GM12878 (cell line): Measurements from ENCODE around the gene GNB5. TPM values are rescaled to one million over a fixed set of nuclear protein-coding genes. Genes with fewer than 3 reads are reported as not detected.

Source experiments
- ATAC-seq: fragments of 200-7000 bp; cut with Tn5 transposase; 3 replicates; pipeline ENCODE4 v1.9.1; 2020; ENCODE audit warnings: mild to moderate bottlenecking, moderate library complexity
- BruUV-seq: library from RNA; stranded (reverse); fragments of 400-500 nt; replicated peaks from 2 replicates; lab custom pipeline; 2021; lab: Mats Ljungman, UMichigan
- CTCF ChIA-PET: fragments of 300-600 bp; sonication (Branson Sonifier 250); formaldehyde crosslinking; extraction: SDS; loops from one replicate; lab custom pipeline; 2021; ENCODE audit warnings: inconsistent platforms; lab: Yijun Ruan, JAX
- POLR2A ChIA-PET: fragments of 350-600 bp; formaldehyde crosslinking; extraction: SDS; loops from one replicate; lab custom pipeline; 2021; ENCODE audit warnings: inconsistent platforms; lab: Charles Lee
- RAD21 ChIA-PET: fragments of 300-600 bp; sonication (Branson Sonifier 250); formaldehyde crosslinking; loops from one replicate; lab custom pipeline; 2023; ENCODE audit warnings: antibody characterized with exemption; ENCODE audit not compliant: unreplicated experiment; lab: Charles Lee
- SMC1A ChIA-PET: fragments of 300-600 bp; sonication (Branson Sonifier 250); formaldehyde crosslinking; loops from one replicate; lab custom pipeline; 2023; ENCODE audit not compliant: unreplicated experiment, uncharacterized antibody; lab: Charles Lee
- DNase-seq: peaks from one replicate; pipeline ENCODE4 v3.0.0-alpha.2; 2011; ENCODE audit warnings: low read depth, low spot score
- FAIRE-seq: peaks from 3 replicates; lab custom pipeline; 2011; peaks lifted over from hg19 to GRCh38; lab: Jason Lieb, UNC
- H2AFZ ChIP-seq: 2 replicates; pipeline ENCODE4 v1.6.0; 2011; ENCODE audit warnings: low read depth, low read length, control low read depth; ENCODE audit not compliant: control insufficient read depth
- H3K27ac ChIP-seq: 2 replicates; pipeline ENCODE4 v1.5.1; 2011; ENCODE audit warnings: control low read depth; ENCODE audit not compliant: control insufficient read depth, insufficient read depth
- H3K27me3 ChIP-seq, 2 experiments: replicated peaks in 1 of 2; 2 replicates each; pipeline versions ENCODE4 v1.6.0 to v1.6.1; 2011; ENCODE audit warnings: low read length in 1 of 2; ENCODE audit not compliant: control insufficient read depth in 2 of 2, insufficient read depth in 2 of 2
- H3K36me3 ChIP-seq, 2 experiments: 2 replicates each; pipeline ENCODE4 v1.5.1; 2011; ENCODE audit warnings: low read length in 1 of 2; ENCODE audit not compliant: control insufficient read depth in 2 of 2, insufficient read depth in 2 of 2
- H3K4me1 ChIP-seq: 2 replicates; pipeline ENCODE4 v1.6.1; 2011; ENCODE audit warnings: mild to moderate bottlenecking, low read length, moderate library complexity, mixed read lengths; ENCODE audit not compliant: control insufficient read depth, insufficient read depth
- H3K4me2 ChIP-seq: 2 replicates; pipeline ENCODE4 v1.6.0; 2011; ENCODE audit warnings: control low read depth; ENCODE audit not compliant: control insufficient read depth, insufficient read depth
- H3K4me3 ChIP-seq: fragments of 200-600 bp; sonication (generic); 2 replicates; pipeline ENCODE4 v1.5.1; 2016
- H3K79me2 ChIP-seq: 2 replicates; pipeline ENCODE4 v1.6.0; 2011; ENCODE audit warnings: low read length; ENCODE audit not compliant: control insufficient read depth, insufficient read depth
- H3K9ac ChIP-seq: 2 replicates; pipeline ENCODE4 v1.8.0; 2011; ENCODE audit warnings: low read length, control low read depth, mixed read lengths; ENCODE audit not compliant: control insufficient read depth, insufficient read depth
- H3K9me3 ChIP-seq: replicated peaks from 3 replicates; pipeline ENCODE4 v1.5.1; 2011; ENCODE audit warnings: mild to moderate bottlenecking, low read length; ENCODE audit not compliant: control insufficient read depth, insufficient read depth
- H4K20me1 ChIP-seq: 2 replicates; pipeline ENCODE4 v1.6.0; 2011; ENCODE audit not compliant: control insufficient read depth, insufficient read depth
- CBFB ChIP-seq: IDR thresholded peaks from 2 replicates; pipeline ENCODE4 v1.6.1; 2016; ENCODE audit warnings: antibody characterized with exemption, low read depth
- HCFC1 ChIP-seq: fragments of 150-350 bp; IDR thresholded peaks from 2 replicates; pipeline ENCODE4 v1.6.1; 2014; ENCODE audit warnings: low read length
- SIX5 ChIP-seq: IDR thresholded peaks from 2 replicates; pipeline ENCODE4 v1.6.1; 2011; ENCODE audit warnings: mild to moderate bottlenecking, low read depth, low read length, moderate library complexity; ENCODE audit not compliant: severe bottlenecking
- WGBS: methylation state at CpG from one replicate; pipeline ENCODE4 v1.1.6; 2016; ENCODE audit warnings: low lambda C conversion rate; ENCODE audit not compliant: insufficient replicate concordance, insufficient coverage; ENCODE audit errors: missing lambda C conversion rate; 5-methylcytosine and 5-hydroxymethylcytosine counted together
- in situ Hi-C: fragments of 300-500 bp; cut with MboI; formaldehyde crosslinking; loops from 9 replicates; pipeline ENCODE4 v1.14.3; 2018; ENCODE audit warnings: mixed read lengths
- intact Hi-C: fragments of 100-400 bp; cut with micrococcal nuclease; formaldehyde crosslinking; loops from one replicate; pipeline ENCODE4 v1.14.2; 2022; ENCODE audit not compliant: unreplicated experiment
- polyA plus RNA-seq, 11 experiments: library from polyadenylated mRNA; depleted of rRNA in 4 of 11; unstranded in 6 of 11; stranded (reverse) in 5 of 11; fragments of >200 nt; fragmentation: Nextera tagmentation in 4 of 11; fragmentation: Illumina TruSeq in 1 of 11; extraction: Ambion mirVana in 4 of 11; extraction: Trizol in 1 of 11; gene quantifications; 1 replicate in 1 of 11; 2 replicates in 10 of 11; pipeline versions ENCODE4 v1.2.1 to v1.2.3, GENCODE V29; 2011 to 2016; ENCODE audit warnings: inconsistent platforms in 2 of 11, missing spikeins in 2 of 11, low read depth in 1 of 11
- total RNA-seq, 4 experiments: library from RNA; depleted of rRNA in 3 of 4; stranded (reverse); fragments of >200 nt in 3 of 4; fragmentation: Illumina TruSeq in 1 of 4; extraction: Trizol in 1 of 4; gene quantifications; 2 replicates each; pipeline versions ENCODE4 v1.2.1 to v1.2.3, GENCODE V29; 2013 to 2021
- TF ChIP-seq, protein P1 (sequence below): fragments of 450-650 bp; IDR thresholded peaks from 2 replicates; pipeline ENCODE4 v1.6.1; 2018; ENCODE audit warnings: mild to moderate bottlenecking, low read depth, moderate library complexity; ENCODE audit not compliant: partially characterized antibody
- TF ChIP-seq, protein P2 (sequence below): IDR thresholded peaks from 2 replicates; pipeline ENCODE4 v1.6.1; 2012; ENCODE audit warnings: low read depth, low read length, improper control_type of control experiment

GNB5 gene
- total and polyA plus RNA-seq, 10 of the 15 experiments (the other 5 are each of a cell fraction or from before 2014, with no cell fraction given): 2.4 to 25.9 (median 15.2) TPM

DNA sequence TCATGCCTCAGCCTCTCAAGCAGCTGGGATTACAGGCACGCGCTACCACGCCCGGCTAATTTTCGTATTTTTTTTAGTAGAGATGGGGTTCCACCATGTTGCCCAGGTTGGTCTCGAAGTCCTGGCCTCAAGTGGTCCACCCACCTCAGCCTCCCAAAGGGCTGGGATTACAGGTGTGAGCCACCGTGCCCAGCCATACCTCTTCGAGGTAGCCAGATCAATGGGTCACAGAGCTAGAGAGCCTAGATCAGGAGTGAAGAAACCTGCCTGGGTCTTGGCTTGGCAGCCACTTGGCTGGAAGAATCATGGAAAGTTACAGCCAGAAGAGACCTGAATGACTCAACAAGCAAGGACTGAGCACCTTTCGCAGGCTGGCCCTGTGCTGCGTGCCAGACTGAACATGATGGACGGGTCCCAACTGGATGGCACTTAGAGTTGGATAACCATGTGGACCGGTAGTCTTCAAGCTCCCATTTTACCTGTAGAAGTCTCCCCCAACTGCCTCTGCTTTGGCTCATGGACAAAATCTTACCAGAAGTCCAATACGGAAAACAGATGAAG, 29.7 kb downstream of the GNB5 start:
- TF ChIP-seq HCFC1 (no peak), SIX5 (no peak), CBFB (no peak)
- TF ChIP-seq, protein P1, sequence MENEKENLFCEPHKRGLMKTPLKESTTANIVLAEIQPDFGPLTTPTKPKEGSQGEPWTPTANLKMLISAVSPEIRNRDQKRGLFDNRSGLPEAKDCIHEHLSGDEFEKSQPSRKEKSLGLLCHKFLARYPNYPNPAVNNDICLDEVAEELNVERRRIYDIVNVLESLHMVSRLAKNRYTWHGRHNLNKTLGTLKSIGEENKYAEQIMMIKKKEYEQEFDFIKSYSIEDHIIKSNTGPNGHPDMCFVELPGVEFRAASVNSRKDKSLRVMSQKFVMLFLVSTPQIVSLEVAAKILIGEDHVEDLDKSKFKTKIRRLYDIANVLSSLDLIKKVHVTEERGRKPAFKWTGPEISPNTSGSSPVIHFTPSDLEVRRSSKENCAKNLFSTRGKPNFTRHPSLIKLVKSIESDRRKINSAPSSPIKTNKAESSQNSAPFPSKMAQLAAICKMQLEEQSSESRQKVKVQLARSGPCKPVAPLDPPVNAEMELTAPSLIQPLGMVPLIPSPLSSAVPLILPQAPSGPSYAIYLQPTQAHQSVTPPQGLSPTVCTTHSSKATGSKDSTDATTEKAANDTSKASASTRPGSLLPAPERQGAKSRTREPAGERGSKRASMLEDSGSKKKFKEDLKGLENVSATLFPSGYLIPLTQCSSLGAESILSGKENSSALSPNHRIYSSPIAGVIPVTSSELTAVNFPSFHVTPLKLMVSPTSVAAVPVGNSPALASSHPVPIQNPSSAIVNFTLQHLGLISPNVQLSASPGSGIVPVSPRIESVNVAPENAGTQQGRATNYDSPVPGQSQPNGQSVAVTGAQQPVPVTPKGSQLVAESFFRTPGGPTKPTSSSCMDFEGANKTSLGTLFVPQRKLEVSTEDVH: no peak
- TF ChIP-seq, protein P2, sequence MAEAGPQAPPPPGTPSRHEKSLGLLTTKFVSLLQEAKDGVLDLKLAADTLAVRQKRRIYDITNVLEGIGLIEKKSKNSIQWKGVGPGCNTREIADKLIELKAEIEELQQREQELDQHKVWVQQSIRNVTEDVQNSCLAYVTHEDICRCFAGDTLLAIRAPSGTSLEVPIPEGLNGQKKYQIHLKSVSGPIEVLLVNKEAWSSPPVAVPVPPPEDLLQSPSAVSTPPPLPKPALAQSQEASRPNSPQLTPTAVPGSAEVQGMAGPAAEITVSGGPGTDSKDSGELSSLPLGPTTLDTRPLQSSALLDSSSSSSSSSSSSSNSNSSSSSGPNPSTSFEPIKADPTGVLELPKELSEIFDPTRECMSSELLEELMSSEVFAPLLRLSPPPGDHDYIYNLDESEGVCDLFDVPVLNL: no peak
- Histone ChIP-seq H3K4me2 (no peak overlapping the region), H3K4me3 (no peak overlapping the region), H2AFZ (no peak overlapping the region), H3K36me3 (no peaks in the 10 kb centered on the region; a peak in 1 of 4 replicates), H3K79me2 (no peaks in the 10 kb centered on the region), H4K20me1 (no peaks in the 10 kb centered on the region), H3K4me1 (no peaks in the 10 kb centered on the region), H3K27ac (no peak overlapping the region), H3K9me3 (no peaks in the 10 kb centered on the region), H3K27me3 (no peaks in the 10 kb centered on the region), H3K9ac (no peak overlapping the region)
- ChIA-PET CTCF (interaction anchor here (1.9 kb wide), 1 partner anchor 47 kb away, joined by 6 read pairs; no protein-coding TSS in a partner anchor), POLR2A (no interaction called here), RAD21 (no interaction called here), SMC1A (interaction anchor here (0.9 to 1.7 kb wide), 4 partner anchors 10 to 64 kb away, joined by 3 to 5 read pairs (median 4); no protein-coding TSS in a partner anchor)
- no TSS peak for BruUV-seq
- DNase-seq: no peak
- ATAC-seq: no peak
- intact Hi-C loops (no loop called here), in situ Hi-C loops (no loop called here)
- no peak for FAIRE-seq
- WGBS: 92% methylated on average over 13 of the region's 13 CpGs
